ENCODE measurements around the gene MAP3K6. TPM values are rescaled to one million over a fixed set of nuclear protein-coding genes. Genes with fewer than 3 reads are reported as not detected.

The MAP3K6 gene
- total and polyA plus RNA-seq, 2 of the 13 experiments (the other 11 are each of a cell fraction or from before 2014, with no cell fraction given) = 2.7 to 3.2 TPM

DNA sequence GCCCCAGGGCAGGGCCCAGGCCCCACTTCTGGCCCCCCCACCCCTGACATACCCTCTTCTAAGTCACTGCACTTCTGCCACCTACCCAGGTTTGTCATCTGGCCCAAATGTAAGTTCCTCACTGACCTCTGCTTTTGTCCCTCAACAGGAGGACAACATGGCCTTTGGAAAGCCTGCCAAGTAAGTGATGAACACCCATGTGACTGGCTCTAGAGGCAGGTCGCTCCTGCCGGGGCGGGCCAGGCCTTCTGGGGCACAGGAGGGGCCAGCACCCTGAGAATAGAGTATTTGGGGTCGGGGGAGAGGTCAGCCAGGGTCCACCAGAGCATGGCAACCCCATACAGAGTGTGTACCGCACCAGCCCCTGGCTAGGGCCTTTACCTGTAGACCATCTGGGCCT is 34.8 kb downstream of the MAP3K6 start:
- Histone ChIP-seq H2AFZ (ENCODE audit: low read length) (no peak overlapping the region), H3K4me2 (ENCODE audit: low read depth, low read length) (no peak overlapping the region), H3K4me1 (ENCODE audit: insufficient read depth, low read length) (no peaks in the 10 kb centered on the region), H3K36me3 (replicated peaks in 1 of 2; ENCODE audit: control insufficient read depth in 1 of 2, insufficient read depth in 2 of 2, low read length in 2 of 2) (peaks cover 18 to 71% of the 10 kb centered on the region in 2 experiments), H3K4me3 (replicated peaks in 1 of 3; ENCODE audit: insufficient read depth in 1 of 3, low read depth in 2 of 3, low read length in 3 of 3) (no peak overlapping the region), H3K9ac (ENCODE audit: insufficient read depth, low read depth, low read length) (no peak overlapping the region), H3K79me2 (ENCODE audit: insufficient read depth, low read length) (peaks cover 10% of the 10 kb centered on the region), H3K27me3 (ENCODE audit: control insufficient read depth in 1 of 2, insufficient read depth in 2 of 2, low read length in 2 of 2) (no peaks in the 10 kb centered on the region), H4K20me1 (ENCODE audit: insufficient read depth, low read length) (no peaks in the 10 kb centered on the region), H3K9me3 (ENCODE audit: low read length) (no peaks in the 10 kb centered on the region), H3K27ac (ENCODE audit: extremely low read length, insufficient read depth, low read length) (no peak overlapping the region)
- FAIRE-seq (no peak), DNase-seq (ENCODE audit: low spot score) (no peak), ATAC-seq (no peak)
- intact Hi-C loops (cut with micrococcal nuclease; ENCODE audit: unreplicated experiment) = no loop called here
- no TSS peak for BruUV-seq (replicated peaks)
- in situ Hi-C loops (cut with HindIII; ENCODE audit: extremely low pct_ligation_motif_present, low pct_unique_long_range_greater_than_20kb) = no loop called here
- TF ChIP-seq ZBTB4 (CRISPR knock-in tag; IDR thresholded peaks at IDR 0.05; ENCODE audit: borderline replicate concordance) (no peak), CENPX (CRISPR knock-in tag; IDR thresholded peaks at IDR 0.05) (no peak), MXD1 (CRISPR knock-in tag; IDR thresholded peaks at IDR 0.05) (no peak), TAF1 (CRISPR knock-in tag; IDR thresholded peaks at IDR 0.05) (no peak), TOE1 (CRISPR knock-in tag; IDR thresholded peaks at IDR 0.05) (no peak), DNMT3B (CRISPR knock-in tag; conservative IDR thresholded peaks at IDR 0.05) (no peak), AGO1 (IDR thresholded peaks at IDR 0.05; ENCODE audit: low read depth, low read length, poor library complexity, severe bottlenecking) (no peak), ZFP91 (CRISPR knock-in tag; IDR thresholded peaks at IDR 0.05; ENCODE audit: borderline replicate concordance) (no peak), SOX5 (CRISPR knock-in tag; IDR thresholded peaks at IDR 0.05; ENCODE audit: borderline replicate concordance) (no peak), ZNF816 (CRISPR knock-in tag; IDR thresholded peaks at IDR 0.05; ENCODE audit: borderline replicate concordance) (no peak), U2AF2 (IDR thresholded peaks at IDR 0.05; ENCODE audit: low read depth, low read length) (no peak), DR1 (CRISPR knock-in tag; IDR thresholded peaks at IDR 0.05) (no peak)
- TF ChIP-seq, protein P1, sequence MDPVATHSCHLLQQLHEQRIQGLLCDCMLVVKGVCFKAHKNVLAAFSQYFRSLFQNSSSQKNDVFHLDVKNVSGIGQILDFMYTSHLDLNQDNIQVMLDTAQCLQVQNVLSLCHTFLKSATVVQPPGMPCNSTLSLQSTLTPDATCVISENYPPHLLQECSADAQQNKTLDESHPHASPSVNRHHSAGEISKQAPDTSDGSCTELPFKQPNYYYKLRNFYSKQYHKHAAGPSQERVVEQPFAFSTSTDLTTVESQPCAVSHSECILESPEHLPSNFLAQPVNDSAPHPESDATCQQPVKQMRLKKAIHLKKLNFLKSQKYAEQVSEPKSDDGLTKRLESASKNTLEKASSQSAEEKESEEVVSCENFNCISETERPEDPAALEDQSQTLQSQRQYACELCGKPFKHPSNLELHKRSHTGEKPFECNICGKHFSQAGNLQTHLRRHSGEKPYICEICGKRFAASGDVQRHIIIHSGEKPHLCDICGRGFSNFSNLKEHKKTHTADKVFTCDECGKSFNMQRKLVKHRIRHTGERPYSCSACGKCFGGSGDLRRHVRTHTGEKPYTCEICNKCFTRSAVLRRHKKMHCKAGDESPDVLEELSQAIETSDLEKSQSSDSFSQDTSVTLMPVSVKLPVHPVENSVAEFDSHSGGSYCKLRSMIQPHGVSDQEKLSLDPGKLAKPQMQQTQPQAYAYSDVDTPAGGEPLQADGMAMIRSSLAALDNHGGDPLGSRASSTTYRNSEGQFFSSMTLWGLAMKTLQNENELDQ (CRISPR knock-in tag; IDR thresholded peaks at IDR 0.05; ENCODE audit: borderline replicate concordance) = no peak
- WGBS (ENCODE audit: low lambda C conversion rate) = 93% methylated on average over 3 of the region's 5 CpGs
- CTCF ChIA-PET (ENCODE audit: low intra/inter-chr PET ratio, low total read pairs) = no interaction called here
- POLR2A ChIA-PET = interaction anchor here (1.2 kb wide), 1 partner anchor 10 kb away, joined by 5 read pairs; the partner anchor contains the start of gene SYTL1
